ENCODE measurements around the gene OR10G6. TPM values are rescaled to one million over a fixed set of nuclear protein-coding genes. Genes with fewer than 3 reads are reported as not detected.

OR10G6 gene
- polyA plus RNA-seq, 1 of the 3 experiments (the other 2 are of a cell fraction): not detected

DNA sequence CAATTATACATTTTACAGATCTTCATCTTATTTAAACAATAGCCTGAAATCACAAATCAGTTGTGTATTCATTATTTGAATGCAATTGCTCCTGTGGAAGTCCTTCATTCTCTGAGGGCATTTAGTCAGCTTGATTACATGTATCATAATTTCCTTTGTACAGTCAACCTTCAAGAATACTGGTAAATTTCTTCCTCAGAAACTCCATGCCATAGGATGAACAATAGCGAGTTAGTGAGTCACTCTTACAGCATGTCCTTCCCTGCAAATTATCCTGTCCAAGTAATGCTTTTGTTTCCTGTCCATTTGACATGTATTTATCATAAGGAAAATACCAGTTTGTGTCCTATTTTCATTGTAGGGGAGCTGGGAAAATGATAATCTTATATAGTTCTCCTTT, 21.1 kb downstream of the OR10G6 start:
- no peak overlapping the region for H3K9ac ChIP-seq
- H2AFZ ChIP-seq (ENCODE audit: low read depth): peak overlapping the region; percentile 19; the same call in 1 of the 2 replicates
- CTCF ChIA-PET: no interaction called here
- TF ChIP-seq, protein P1, sequence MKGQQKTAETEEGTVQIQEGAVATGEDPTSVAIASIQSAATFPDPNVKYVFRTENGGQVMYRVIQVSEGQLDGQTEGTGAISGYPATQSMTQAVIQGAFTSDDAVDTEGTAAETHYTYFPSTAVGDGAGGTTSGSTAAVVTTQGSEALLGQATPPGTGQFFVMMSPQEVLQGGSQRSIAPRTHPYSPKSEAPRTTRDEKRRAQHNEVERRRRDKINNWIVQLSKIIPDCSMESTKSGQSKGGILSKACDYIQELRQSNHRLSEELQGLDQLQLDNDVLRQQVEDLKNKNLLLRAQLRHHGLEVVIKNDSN (IDR thresholded peaks at IDR 0.05; ENCODE audit: borderline replicate concordance, low read depth): no peak
- TF ChIP-seq, protein P2, sequence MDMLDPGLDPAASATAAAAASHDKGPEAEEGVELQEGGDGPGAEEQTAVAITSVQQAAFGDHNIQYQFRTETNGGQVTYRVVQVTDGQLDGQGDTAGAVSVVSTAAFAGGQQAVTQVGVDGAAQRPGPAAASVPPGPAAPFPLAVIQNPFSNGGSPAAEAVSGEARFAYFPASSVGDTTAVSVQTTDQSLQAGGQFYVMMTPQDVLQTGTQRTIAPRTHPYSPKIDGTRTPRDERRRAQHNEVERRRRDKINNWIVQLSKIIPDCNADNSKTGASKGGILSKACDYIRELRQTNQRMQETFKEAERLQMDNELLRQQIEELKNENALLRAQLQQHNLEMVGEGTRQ (IDR thresholded peaks at IDR 0.05; ENCODE audit: borderline replicate concordance, low read depth, low read length): no peak
- TF ChIP-seq, protein P3, sequence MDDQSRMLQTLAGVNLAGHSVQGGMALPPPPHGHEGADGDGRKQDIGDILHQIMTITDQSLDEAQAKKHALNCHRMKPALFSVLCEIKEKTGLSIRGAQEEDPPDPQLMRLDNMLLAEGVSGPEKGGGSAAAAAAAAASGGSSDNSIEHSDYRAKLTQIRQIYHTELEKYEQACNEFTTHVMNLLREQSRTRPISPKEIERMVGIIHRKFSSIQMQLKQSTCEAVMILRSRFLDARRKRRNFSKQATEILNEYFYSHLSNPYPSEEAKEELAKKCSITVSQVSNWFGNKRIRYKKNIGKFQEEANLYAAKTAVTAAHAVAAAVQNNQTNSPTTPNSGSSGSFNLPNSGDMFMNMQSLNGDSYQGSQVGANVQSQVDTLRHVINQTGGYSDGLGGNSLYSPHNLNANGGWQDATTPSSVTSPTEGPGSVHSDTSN (IDR thresholded peaks at IDR 0.05): peak; percentile 80
- TF ChIP-seq NRF1 (IDR thresholded peaks at IDR 0.05; ENCODE audit: low read depth, low read length) (no peak), SMC3 (IDR thresholded peaks at IDR 0.05; ENCODE audit: low read depth, low read length) (no peak), FOSL2 (IDR thresholded peaks at IDR 0.05; ENCODE audit: borderline replicate concordance, low read depth) (peak; percentile 82), EP300 (IDR thresholded peaks at IDR 0.05; ENCODE audit: borderline replicate concordance in 1 of 2, low read depth in 1 of 2, low read length in 1 of 2) (peak in 1 of 2 experiments; percentile 43; a peak in 1 of 4 replicates), TEAD4 (IDR thresholded peaks at IDR 0.05; ENCODE audit: borderline replicate concordance, insufficient read depth) (0 out of 2 replicates have a peak, but pooled peaks have one; percentile 35), RFX5 (IDR thresholded peaks at IDR 0.05; ENCODE audit: low read length) (no peak), GABPA (IDR thresholded peaks at IDR 0.05; ENCODE audit: low read depth) (no peak), FOXJ3 (CRISPR knock-in tag; IDR thresholded peaks at IDR 0.05) (no peak), TAF1 (IDR thresholded peaks at IDR 0.05; ENCODE audit: borderline replicate concordance, low read depth, low read length) (no peak), JUND (IDR thresholded peaks at IDR 0.05) (peak; percentile 76), TCF12 (IDR thresholded peaks at IDR 0.05) (peak; percentile 69)
- TF ChIP-seq, protein P4, sequence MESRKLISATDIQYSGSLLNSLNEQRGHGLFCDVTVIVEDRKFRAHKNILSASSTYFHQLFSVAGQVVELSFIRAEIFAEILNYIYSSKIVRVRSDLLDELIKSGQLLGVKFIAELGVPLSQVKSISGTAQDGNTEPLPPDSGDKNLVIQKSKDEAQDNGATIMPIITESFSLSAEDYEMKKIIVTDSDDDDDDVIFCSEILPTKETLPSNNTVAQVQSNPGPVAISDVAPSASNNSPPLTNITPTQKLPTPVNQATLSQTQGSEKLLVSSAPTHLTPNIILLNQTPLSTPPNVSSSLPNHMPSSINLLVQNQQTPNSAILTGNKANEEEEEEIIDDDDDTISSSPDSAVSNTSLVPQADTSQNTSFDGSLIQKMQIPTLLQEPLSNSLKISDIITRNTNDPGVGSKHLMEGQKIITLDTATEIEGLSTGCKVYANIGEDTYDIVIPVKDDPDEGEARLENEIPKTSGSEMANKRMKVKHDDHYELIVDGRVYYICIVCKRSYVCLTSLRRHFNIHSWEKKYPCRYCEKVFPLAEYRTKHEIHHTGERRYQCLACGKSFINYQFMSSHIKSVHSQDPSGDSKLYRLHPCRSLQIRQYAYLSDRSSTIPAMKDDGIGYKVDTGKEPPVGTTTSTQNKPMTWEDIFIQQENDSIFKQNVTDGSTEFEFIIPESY (IDR thresholded peaks at IDR 0.05; ENCODE audit: borderline replicate concordance, low read depth): no peak
- POLR2A ChIA-PET: no interaction called here
- no peaks in the 10 kb centered on the region for H3K9me2 ChIP-seq
- H3K36me3 ChIP-seq (replicated peaks in 1 of 2; ENCODE audit: control insufficient read depth in 1 of 2, insufficient read depth in 2 of 2, low read length in 1 of 2): no peaks in the 10 kb centered on the region
- no peak for DNase-seq
- no peaks in the 10 kb centered on the region for H3K79me2 ChIP-seq (ENCODE audit: insufficient read depth)
- no peak overlapping the region for H3K4me3 ChIP-seq (ENCODE audit: low read depth in 2 of 2, low read length in 1 of 2)
- peaks cover 8% of the 10 kb centered on the region for H3F3A ChIP-seq (replicated peaks; ENCODE audit: insufficient read depth)
- H3K4me1 ChIP-seq (ENCODE audit: control insufficient read depth in 1 of 2, insufficient read depth in 2 of 2, low read depth in 1 of 2, low read length in 1 of 2): no peaks in the 10 kb centered on the region
- WGBS (ENCODE audit: low lambda C conversion rate): 0% methylated on average over 1 of the region's 1 CpG
- H3K27me3 ChIP-seq (ENCODE audit: insufficient read depth): no peaks in the 10 kb centered on the region
- H4K20me1 ChIP-seq (ENCODE audit: insufficient read depth): no peaks in the 10 kb centered on the region
- H3K4me2 ChIP-seq: peak overlapping the region; percentile 19; the same call in 1 of the 2 replicates
- peak overlapping the region in 1 of 2 experiments; percentile 55; a peak in 2 of 4 replicates for H3K27ac ChIP-seq (ENCODE audit: low read depth in 2 of 2, low read length in 1 of 2)
- no peaks in the 10 kb centered on the region for H3K9me3 ChIP-seq
